HG03060 (cell line): Measurements from ENCODE around the gene CDH18.
"Not testable (repeated sequence)": the region's sequence is repeated elsewhere in the genome, so short reads cannot be mapped to it uniquely, and the experiment has no call there.

Source experiments
- ATAC-seq: cut with Tn5 transposase; IDR thresholded peaks from one replicate; pipeline ENCODE4 v1.9.1; 2021; ENCODE audit warnings: low read depth, moderate number of reproducible peaks; ENCODE audit not compliant: unreplicated experiment

The CDH18 gene

DNA sequence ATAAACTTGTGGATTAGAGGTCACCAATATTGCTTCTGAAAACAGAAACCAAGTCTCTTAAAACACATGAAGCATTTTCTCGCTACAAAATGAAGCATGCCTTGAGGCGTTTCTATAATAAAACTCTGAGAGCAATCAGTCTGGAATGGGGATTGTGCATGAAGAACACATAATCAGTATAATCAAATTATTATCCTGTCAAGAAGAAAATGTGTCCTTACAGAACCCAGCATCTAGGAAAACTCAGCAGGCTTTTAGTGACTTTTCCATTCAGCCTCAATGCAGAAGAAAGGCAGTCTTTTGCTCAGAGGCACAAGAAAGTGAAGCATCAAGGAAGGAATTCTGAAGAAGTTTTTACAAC, 121.9 kb downstream of the CDH18 start:
- no peak for ATAC-seq

DNA sequence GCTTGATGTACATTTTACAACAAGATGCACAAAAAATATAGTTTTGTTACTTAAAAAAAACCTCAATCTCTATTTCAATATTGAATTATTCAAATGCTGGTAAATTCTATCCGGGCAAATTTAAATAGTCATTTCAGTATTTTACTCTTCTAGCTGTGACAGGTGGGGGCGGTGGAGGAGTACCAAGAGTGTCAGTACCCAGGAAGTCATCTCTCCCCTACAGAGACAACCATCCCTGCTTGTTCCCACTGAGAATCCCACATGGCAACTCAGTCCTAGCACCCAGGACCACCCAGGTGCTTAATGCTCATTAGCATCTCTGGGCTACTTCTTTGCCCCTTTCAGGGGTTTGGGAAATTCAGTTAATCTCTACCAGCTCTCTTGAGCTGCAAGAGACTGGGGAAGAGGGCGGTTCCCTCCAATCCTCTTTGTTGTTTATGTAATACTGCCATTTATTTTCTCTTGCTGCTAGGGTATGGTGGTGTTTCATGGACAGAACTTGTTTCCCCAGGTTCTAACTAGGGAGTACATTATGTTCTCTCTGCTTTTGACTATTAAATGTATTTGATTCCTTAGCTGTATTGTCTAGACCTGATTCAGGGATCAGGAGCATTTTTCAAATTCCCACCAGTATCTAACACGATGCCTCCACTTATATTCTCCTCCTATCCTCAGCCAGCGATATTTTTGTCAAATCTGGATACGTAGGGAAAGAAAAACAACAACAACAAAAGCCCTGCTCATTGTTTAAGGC, 122.5 kb downstream of the CDH18 start:
- no peak for ATAC-seq

DNA sequence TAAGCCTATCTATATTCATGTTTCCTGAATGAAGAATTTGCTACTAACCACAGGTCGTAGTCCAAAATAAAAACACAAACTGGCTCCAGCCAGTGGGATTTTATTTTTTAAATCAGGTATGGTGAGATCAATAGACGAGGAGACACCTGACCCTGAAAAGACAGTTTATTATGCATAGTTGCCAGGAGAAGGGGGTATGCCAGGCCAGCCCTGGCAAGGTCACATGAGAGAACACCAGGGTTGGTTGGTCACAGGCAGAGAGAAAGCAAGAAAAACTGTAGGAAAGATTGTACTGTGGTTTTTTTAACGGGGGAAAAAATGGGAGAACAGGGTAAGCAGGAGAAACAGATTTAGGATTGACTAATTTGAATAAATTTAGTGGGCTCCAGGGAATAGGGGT, 125.3 kb downstream of the CDH18 start:
- ATAC-seq: no peak

DNA sequence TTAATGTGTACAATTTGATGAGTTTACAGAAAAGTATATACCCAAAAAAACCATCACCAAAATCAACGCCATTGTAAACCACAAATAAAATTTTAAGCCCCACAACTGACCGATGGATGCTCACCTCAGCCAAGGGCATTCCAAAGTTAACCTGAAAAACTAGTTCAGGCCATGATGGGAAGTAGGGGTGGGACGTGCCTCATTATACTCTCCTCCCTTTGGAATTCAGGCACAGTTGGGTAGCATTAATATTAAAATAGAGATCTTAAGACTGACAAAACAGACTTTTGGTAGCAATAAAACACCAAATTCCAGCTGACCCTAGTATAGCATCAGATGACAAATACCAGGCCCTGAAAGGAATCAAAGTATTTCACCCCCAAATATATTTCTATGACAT, 129.0 kb downstream of the CDH18 start:
- ATAC-seq: no peak

DNA sequence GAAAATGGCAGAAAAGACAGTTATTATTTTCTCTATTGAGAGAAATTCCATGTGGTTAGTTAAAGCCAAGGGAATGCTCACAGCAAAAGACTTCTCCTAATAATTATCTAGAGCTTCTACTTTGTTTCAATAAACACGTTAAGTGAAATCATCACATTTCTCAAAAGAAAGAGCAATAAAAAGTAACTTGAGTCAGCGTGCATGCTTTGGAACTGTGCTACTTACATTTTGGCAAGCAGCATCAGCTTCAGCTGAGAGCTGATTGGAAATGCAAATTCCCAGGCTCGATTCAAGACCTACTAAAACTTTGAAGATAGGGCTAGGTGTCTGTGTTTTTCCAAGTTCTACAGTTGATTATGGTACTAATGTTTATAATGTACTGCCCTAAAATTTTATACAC, 132.1 kb downstream of the CDH18 start:
- ATAC-seq: no peak

DNA sequence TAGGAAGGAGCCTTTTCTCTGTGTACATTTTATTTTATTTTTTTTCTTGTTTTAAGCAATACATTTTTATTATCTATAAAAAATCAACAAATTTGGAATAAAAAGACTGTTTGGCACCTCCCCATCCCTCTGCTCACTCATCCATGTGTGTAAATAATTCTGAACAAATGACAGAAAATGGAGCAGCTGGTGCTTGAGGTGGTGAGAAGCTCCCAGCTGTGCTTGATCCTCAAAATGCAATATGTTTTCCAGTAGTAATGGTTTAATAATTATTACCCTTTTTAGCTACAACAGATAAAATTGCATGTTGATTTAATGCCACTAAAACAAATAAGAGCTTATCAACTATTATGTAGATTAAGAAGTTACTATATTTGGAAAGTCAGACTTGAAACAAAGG, 132.5 kb downstream of the CDH18 start:
- ATAC-seq: no peak

DNA sequence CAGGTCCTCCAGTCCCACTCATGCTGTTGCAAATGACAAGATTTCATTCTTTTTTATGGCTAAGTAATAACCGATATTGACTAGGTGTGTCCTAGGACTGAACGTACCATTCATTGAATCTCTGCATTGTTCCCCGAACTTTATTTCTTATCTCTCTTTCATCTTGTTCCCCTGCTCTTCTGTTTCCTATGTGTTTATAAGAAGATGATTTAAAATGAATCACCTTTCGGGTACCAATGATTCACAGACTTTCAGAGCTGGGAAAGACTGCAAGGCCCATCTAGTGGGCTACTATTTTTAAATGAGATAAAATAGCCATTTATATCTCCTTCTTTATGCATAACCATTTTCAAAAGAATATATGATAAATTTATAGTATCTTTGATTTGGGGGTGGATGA, 133.0 kb downstream of the CDH18 start:
- ATAC-seq: no peak

DNA sequence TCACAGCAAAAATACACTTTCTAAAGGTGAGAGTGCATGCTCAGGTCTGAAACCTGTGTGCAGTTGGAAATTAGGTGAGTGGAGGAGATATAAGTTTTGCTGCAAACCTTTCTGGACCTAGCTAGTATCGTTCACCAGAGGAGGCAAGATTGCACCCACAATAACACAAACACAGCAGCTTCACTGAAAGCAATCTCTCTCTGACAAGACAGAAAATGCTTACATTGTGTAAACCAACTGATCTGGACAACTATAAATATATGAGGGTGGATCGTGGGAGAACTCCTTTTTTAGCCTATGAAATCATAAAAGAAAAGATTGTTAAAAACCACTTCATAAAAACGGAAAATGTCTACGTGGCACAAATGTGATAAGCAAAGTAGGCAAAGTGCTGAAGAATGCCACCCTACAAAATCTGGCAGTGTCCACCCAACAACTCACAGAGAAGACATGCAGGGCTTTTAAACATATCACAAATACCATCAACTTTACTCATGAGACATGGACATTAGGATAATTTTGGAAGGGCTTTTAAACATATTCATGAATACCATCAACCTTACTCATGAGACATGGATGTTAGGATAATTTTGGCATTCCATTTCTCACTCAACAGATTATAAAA, 134.3 kb downstream of the CDH18 start:
- no peak for ATAC-seq

DNA sequence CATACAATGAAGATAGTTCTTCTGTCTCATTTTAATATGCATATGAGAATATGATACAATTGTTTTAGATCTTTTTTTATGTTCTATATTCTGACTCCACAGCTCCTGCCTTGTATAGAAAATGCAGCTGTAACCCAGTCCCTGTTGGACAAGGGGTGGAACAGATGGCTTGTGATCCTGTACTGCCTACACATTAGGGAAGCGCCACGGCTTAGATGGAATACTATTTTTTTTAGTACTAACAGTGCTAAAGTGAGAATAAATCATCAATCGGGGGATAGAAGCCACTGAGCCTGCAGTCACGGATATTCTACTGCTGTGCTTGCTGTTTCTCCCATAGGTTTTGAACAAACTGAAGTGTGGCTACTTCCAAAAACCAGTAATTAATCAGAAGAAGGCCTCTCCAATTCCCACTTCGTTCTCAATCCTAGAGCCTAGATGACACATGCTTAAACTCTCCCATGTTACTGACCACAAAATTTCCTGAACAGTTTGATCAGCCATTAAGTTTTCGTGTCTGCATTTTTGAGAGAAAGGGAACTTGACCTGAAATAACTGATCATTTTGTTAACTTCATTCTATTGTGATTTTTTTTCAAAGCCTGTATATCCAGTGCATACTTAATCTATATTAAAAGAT, 150.3 kb downstream of the CDH18 start:
- no peak for ATAC-seq

DNA sequence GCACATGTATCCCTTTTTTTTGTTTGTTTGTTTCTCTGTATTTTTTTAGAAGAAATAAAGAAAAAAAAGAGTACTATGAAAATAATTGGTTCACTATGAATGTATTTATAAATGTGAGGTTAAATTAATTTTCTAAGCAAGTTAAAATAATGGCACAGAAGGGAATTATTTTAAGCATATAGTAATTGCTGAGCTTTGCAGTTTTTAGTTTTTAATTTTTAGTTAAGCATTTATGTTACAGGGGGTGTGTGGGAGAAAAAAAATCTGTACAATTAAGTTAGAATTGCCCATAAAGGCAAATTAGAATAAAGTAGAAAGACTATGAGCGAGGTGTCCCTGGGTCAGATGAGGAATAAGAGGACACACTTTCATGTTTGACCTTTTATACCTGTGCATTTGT, 152.6 kb downstream of the CDH18 start:
- ATAC-seq: no peak

DNA sequence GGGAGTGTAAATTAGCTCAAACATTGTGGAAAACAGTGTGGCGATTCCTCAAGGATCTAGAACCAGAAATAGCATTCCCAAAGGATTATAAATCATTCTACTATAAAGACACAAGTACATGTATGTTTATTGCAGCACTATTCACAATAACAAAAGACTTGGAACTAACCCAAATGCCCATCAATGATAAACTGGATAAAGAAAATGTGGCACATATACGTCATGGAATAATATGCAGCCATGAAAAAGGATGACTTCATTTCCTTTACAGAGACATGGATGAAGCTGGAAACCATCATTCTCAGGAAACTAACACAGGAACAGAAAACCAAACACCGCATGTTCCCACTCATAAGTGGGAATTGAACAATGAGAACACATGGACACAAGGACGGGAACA, 175.3 kb downstream of the CDH18 start:
- ATAC-seq: not testable (repeated sequence)

DNA sequence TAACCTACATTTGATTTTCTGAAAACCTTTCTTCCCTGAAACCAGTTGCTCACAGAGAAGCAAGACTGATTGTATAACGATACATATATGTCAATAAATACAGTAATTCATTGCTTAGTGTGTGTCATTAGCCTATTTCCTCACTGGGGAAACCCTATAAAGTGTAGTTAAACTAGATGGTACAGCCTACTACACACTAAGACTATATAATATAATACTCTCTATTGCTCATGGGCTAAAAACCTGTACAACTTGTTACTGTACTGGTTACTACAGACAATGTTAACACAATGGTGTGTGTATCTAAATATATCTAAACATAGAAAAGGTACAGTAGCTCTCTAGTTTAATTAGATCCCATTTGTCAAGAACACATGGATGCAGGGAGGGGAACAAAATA, 181.2 kb downstream of the CDH18 start:
- no peak for ATAC-seq

DNA sequence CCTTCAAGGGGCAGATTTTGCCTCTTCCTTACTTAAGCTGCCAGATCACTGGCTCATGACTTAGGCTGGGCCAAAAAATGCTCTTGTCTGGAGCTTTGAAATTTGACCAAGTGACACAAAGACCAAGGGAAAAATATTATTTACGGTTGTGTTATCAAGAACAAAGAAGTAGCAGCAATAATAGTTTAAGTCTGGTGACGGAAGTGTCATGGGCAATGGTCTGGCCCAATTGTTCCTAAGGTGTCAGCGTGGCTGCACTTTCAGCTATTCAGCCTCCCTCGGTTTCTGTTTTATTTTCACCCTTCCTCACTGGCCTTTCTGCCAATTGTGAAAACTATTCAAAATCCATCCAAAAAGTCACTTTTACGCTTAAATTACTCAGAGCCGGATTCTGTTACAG, 185.3 kb downstream of the CDH18 start:
- ATAC-seq: no peak

DNA sequence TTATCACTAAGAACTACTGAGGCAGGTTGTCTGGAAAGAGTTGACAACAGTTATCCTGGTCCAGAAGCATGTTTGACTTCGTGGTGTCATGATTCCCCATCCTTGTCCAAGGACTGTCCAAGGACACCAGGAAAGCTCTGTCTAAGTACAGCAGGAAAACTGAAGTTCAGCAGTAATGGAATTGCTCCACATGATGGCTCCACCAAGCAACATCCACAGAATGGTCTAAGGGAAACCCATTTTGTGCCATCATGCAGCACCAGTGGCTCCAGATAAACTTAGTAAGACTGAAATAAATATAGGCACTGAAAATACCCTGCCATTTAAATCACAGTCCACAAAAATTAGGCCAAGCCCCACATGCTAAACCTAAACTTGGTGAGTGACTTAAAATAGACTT, 192.8 kb downstream of the CDH18 start:
- no peak for ATAC-seq

DNA sequence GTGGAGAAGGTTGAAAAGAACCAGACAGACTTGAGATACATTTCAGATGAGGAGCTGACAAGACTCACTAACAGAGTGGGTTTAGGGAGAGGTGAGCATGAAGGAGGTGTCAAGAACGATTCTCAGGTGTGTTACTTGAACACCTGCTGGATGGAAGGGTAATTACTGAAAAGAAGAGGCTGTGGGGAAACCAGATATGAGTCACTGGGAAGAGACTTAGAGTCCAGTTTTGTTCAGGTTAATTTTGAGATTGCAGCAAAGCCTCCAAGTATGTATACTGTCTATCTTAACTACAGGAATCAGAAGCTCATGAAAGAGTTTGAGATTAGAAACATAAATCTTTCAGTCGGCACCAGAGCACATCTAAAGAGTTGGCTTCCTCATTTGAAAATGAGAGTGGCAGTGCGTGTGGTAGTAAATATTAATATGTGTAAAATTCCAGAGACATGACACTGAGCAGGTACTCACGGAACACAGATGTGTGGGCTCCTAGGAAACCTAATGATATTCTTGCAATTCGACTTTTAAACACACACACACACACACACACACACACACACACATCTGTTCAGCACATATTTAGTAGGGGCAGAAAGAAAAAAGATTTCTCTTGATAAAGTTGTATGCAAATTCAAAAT, 197.1 kb downstream of the CDH18 start:
- no peak for ATAC-seq

DNA sequence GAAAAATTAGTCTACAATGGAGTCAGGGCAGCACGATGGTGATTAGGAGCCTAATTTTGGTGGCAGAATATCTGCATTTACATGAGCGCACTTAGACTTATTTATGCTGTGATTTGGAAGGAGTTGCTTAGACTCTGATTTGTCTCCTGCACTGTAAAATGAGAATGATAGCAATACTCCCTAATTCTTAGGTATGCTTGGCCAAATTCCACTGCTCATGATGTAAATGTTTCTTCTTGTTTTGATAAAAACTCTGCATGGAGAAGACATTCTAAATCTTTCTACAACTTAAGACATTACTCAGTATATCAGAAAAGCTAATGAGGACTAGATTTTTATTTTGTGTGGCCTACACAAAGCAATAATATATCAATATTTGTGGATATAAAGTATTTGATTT, 205.4 kb downstream of the CDH18 start:
- no peak for ATAC-seq

DNA sequence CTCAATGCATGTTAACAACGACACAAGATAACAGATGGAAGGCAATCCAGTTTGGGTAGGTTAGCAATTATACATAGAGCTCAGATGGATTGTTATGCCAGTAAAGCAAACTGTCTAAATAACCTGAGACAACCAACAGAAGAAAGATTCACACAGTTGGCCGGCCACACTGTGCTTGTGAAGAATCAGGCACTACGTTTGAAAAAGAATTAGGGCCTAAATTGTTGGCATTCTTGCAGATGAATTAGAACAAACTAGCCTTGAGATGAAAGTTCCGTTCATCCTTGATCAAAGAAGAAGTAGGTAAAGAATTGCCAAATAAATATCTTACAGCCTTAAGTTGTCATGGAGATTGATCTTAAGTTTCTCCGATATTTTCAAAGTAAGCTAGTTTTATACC, 210.6 kb downstream of the CDH18 start:
- no peak for ATAC-seq

DNA sequence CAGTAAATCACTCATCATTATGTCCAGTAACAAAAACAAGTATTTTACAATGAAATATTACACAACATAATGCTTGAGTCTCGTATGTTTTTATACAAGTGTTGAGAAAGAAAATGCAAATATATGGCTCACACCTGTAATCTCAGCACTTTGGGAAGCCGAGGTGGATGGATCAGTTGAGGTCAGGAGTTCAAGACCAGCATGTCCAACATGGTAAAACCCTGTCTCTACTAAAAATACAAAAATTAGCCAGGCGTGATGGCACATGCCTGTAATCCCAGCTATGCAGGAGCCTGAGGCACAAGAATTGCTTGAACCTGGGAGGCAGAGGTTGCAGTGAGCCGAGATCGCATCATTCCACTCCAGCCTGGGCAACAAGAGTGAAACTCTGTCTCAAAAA, 211.1 kb downstream of the CDH18 start:
- not testable (repeated sequence) for ATAC-seq

DNA sequence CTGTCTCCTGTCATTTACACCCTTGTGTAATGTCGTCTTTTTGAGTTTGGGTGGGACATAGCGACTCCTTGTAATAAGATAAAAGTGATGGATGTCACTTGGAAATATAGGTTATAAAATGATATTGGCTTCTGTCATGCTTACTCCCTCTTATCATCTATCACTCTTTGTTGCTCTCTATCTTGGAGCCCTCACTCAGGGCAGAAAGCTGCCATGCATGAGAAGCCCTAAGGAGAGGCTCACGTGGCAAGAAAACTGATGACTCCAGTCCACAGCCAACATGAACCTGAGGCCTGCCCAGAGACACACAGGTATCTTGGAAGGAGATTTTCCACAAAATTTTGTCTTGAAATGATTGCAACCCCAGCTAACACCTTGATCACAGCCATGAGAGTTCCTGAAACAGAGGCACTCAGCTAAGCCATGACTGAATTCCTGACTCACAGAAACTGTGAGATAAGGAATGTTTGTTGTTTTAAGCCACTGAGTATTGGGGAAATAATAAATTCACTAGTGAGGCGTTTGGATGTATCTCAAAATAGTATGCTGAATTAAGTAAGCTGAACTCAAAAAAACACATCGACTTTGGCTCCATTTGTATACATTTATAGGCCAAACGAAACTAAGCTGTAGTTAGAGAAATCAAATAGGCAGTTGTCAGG, 216.7 kb downstream of the CDH18 start:
- ATAC-seq: no peak

DNA sequence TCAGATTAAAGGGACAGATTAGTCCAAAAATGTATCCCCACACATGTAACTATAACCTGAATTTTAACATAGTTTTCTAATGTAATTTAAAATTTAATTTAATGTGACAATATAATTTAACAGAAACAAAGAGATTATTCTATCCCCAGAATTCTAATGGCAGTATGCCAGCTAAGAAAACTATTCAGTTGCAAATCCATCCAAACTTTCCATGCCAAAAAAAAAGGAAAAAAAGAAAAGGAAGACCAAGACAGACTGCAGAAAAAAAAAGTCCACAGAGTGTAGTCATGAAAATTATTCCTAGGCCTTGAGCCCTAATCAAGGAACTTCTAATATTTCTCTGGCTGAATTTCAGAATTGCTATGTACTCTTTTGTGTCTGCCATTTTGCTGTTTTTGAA, 217.6 kb downstream of the CDH18 start:
- ATAC-seq: no peak

DNA sequence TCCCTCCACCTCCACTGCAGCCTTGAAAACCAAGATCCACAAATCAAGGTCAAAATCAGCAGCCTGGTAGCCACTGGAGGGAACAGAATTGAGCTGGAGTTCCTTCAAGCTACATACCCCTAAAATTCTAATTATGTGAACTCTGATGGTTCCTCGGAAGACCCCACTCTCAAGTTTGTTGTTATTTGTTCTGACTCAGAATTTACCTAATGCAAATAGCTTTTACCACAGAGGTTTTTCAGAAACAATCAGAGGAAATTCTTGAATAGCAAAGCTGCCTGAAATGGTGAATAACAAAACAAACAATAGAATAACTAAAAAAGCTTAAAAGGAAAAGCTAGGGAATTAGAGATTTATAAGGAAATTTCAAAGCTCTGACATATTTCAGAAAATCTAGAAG, 220.0 kb downstream of the CDH18 start:
- no peak for ATAC-seq
